HCT116 (cell line): ENCODE data around the gene CALHM3. TPM values are rescaled to one million over a fixed set of nuclear protein-coding genes. Genes with fewer than 3 reads are reported as not detected.

Experiments used
- ATAC-seq: fragments of 200-7000 bp; cut with Tn5 transposase; 2 replicates; pipeline ENCODE4 v1.9.1; 2020; ENCODE audit warnings: mild to moderate bottlenecking, moderate library complexity
- BruUV-seq: library from RNA; stranded (reverse); fragments of 400-500 nt; replicated peaks from 2 replicates; lab custom pipeline; 2021; lab: Mats Ljungman, UMichigan
- CTCF ChIA-PET: fragments of 300-600 bp; sonication (Branson Sonifier 250); formaldehyde crosslinking; loops from one replicate; lab custom pipeline; 2021; ENCODE audit warnings: antibody characterized with exemption; lab: Charles Lee
- POLR2A ChIA-PET: fragments of 300-600, 350-600 bp; sonication (Branson Sonifier 250); formaldehyde crosslinking; loops from one replicate; lab custom pipeline; 2021; ENCODE audit warnings: antibody characterized with exemption; lab: Charles Lee
- RAD21 ChIA-PET, 2 experiments: fragments of 300-600 bp; sonication (Branson Sonifier 250); formaldehyde crosslinking; loops; one replicate each; lab custom pipeline; 2023; ENCODE audit warnings: low total read pairs in 2 of 2; ENCODE audit not compliant: uncharacterized antibody in 2 of 2, unreplicated experiment in 2 of 2, low non-redundant PET in 1 of 2; lab: Charles Lee
- DNase-seq: peaks from one replicate; pipeline ENCODE4 v3.0.0-alpha.2; 2010; ENCODE audit warnings: low read depth, low spot score
- H2AFZ ChIP-seq: fragments of 200-600 bp; shearing (Covaris generic), sonication (generic); 2 replicates; pipeline ENCODE4 v1.6.1; 2017; ENCODE audit warnings: low read depth, mixed run types, mixed read lengths, antibody characterized with exemption, low read length; ENCODE audit not compliant: poor library complexity, severe bottlenecking
- H3K27ac ChIP-seq: 2 replicates; pipeline ENCODE4 v1.5.1; 2012; ENCODE audit warnings: low read depth, low read length
- H3K27me3 ChIP-seq: fragments of 200-600 bp; sonication (generic); 2 replicates; pipeline ENCODE4 v1.6.1; 2016; ENCODE audit warnings: mixed run types, low read length, mixed read lengths; ENCODE audit not compliant: insufficient read depth
- H3K36me3 ChIP-seq, 2 experiments: fragments of 200-500 bp in 1 of 2; fragments of 200-600 bp in 1 of 2; sonication (Bioruptor generic) in 1 of 2; sonication (generic) in 1 of 2; 2 replicates each; pipeline versions ENCODE4 v1.5.1 to v1.6.1; 2014 to 2016; ENCODE audit warnings: low read length in 2 of 2, inconsistent platforms in 1 of 2, mixed read lengths in 1 of 2, mixed run types in 1 of 2; ENCODE audit not compliant: insufficient read depth in 2 of 2, control insufficient read depth in 1 of 2
- H3K4me1 ChIP-seq, 2 experiments: fragments of 200-600 bp in 1 of 2; sonication (generic) in 1 of 2; 2 replicates each; pipeline versions ENCODE4 v1.5.1 to v1.6.1; 2012 to 2017; ENCODE audit warnings: low read length in 2 of 2, inconsistent platforms in 1 of 2, mild to moderate bottlenecking in 1 of 2, mixed read lengths in 1 of 2, mixed run types in 1 of 2, moderate library complexity in 1 of 2; ENCODE audit not compliant: insufficient read depth in 2 of 2, control insufficient read depth in 1 of 2
- H3K4me2 ChIP-seq: fragments of 200-600 bp; sonication (generic); 2 replicates; pipeline ENCODE4 v1.6.1; 2017; ENCODE audit warnings: mixed run types, low read length, mixed read lengths
- H3K4me3 ChIP-seq, 2 experiments: fragments of 200-600 bp in 1 of 2; sonication (generic) in 1 of 2; replicated peaks in 1 of 2; 2 replicates each; pipeline ENCODE4 v1.5.1; 2011 to 2016; ENCODE audit warnings: low read length in 2 of 2, control low read depth in 1 of 2, low read depth in 1 of 2, mild to moderate bottlenecking in 1 of 2, mixed read lengths in 1 of 2, mixed run types in 1 of 2
- H3K79me2 ChIP-seq: fragments of 200-600 bp; sonication (generic); 2 replicates; pipeline ENCODE4 v1.6.1; 2017; ENCODE audit warnings: mild to moderate bottlenecking, mixed run types, low read length, moderate library complexity, mixed read lengths; ENCODE audit not compliant: insufficient read depth
- H3K9ac ChIP-seq: fragments of 200-600 bp; sonication (generic); 2 replicates; pipeline ENCODE4 v1.6.1; 2016; ENCODE audit warnings: low read length, mixed read lengths
- H3K9me2 ChIP-seq: fragments of 200-600 bp; sonication (generic), shearing (Covaris generic); 2 replicates; pipeline ENCODE4 v1.6.1; 2017; ENCODE audit warnings: mixed run types, mild to moderate bottlenecking, moderate library complexity; ENCODE audit not compliant: insufficient read depth
- H3K9me3 ChIP-seq, 2 experiments: fragments of 200-500 bp in 1 of 2; fragments of 200-600 bp in 1 of 2; sonication (Bioruptor generic) in 1 of 2; sonication (generic) in 1 of 2; 2 replicates each; pipeline ENCODE4 v1.6.1; 2014 to 2017; ENCODE audit warnings: low read length in 2 of 2, mixed read lengths in 2 of 2, inconsistent platforms in 1 of 2, low read depth in 1 of 2, mild to moderate bottlenecking in 1 of 2, mixed run types in 1 of 2, moderate library complexity in 1 of 2; ENCODE audit not compliant: control insufficient read depth in 1 of 2, insufficient read depth in 1 of 2
- H4K20me1 ChIP-seq: fragments of 200-600 bp; sonication (generic), shearing (Covaris generic); 2 replicates; pipeline ENCODE4 v1.6.1; 2017; ENCODE audit warnings: mixed run types, mild to moderate bottlenecking, moderate library complexity; ENCODE audit not compliant: insufficient read depth
- ATF3 ChIP-seq: IDR thresholded peaks from 2 replicates; pipeline ENCODE4 v1.6.1; 2012
- CBX3 ChIP-seq: IDR thresholded peaks from 2 replicates; pipeline ENCODE4 v1.6.1; 2012; ENCODE audit warnings: low read depth
- CEBPB ChIP-seq: IDR thresholded peaks from 2 replicates; pipeline ENCODE4 v1.6.1; 2012; ENCODE audit warnings: low read depth
- ELF1 ChIP-seq: IDR thresholded peaks from 2 replicates; pipeline ENCODE4 v1.6.1; 2012; ENCODE audit warnings: low read depth, borderline replicate concordance
- EZH2 ChIP-seq: fragments of 200-600 bp; sonication (generic); IDR thresholded peaks from 2 replicates; pipeline ENCODE4 v1.6.1; 2017; ENCODE audit warnings: antibody characterized with exemption, mixed run types
- EZH2phosphoT487 ChIP-seq: fragments of 200-600 bp; IDR thresholded peaks from 2 replicates; pipeline ENCODE4 v1.6.1; 2018; ENCODE audit warnings: antibody characterized with exemption, borderline replicate concordance
- JUND ChIP-seq: IDR thresholded peaks from 2 replicates; pipeline ENCODE4 v1.6.1; 2012
- REST ChIP-seq: IDR thresholded peaks from 2 replicates; pipeline ENCODE4 v1.6.1; 2012; ENCODE audit warnings: low read depth
- TCF7L2 ChIP-seq: IDR thresholded peaks from 2 replicates; pipeline ENCODE4 v1.7.0; 2011; ENCODE audit warnings: borderline replicate concordance, inconsistent platforms; ENCODE audit not compliant: insufficient read depth, insufficient read length; ENCODE audit errors: extremely low read depth
- ZFX ChIP-seq: fragments of 450-650 bp; IDR thresholded peaks from 2 replicates; pipeline ENCODE4 v1.6.1; 2017
- intact Hi-C: fragments of 100-400 bp; cut with micrococcal nuclease; formaldehyde crosslinking; loops from 2 replicates; pipeline ENCODE4 v1.10.0; 2022
- total RNA-seq: library from RNA; stranded (reverse); gene quantifications from one replicate; pipeline ENCODE4 v1.2.1, GENCODE V29; 2021; ENCODE audit not compliant: unreplicated experiment

Gene CALHM3
- total RNA-seq, 1 experiment from 2014 or later: 0.49 TPM

GRCh38 chr10:103456074-103456660 is 22.9 kb downstream of the CALHM3 start:
- Histone ChIP-seq H3K79me2 (no peaks in the 10 kb centered on the region; the same call in 1 of the 2 replicates), H3K9ac (no peak overlapping the region), H3K27ac (no peak overlapping the region), H3K9me3 (no peaks in the 10 kb centered on the region), H2AFZ (no peak overlapping the region), H4K20me1 (no peaks in the 10 kb centered on the region), H3K36me3 (no peaks in the 10 kb centered on the region), H3K27me3 (no peaks in the 10 kb centered on the region), H3K4me3 (no peak overlapping the region), H3K4me2 (no peak overlapping the region), H3K4me1 (peaks cover 3 to 27% of the 10 kb centered on the region in 2 experiments; a peak in 3 of 4 replicates), H3K9me2 (no peaks in the 10 kb centered on the region)
- POLR2A ChIA-PET: no interaction called here
- DNase-seq: no peak
- no peak for ATAC-seq
- RAD21 ChIA-PET: no interaction called here
- intact Hi-C loops: no loop called here
- TF ChIP-seq ELF1 (no peak), TCF7L2 (no peak), CBX3 (no peak), EZH2 (no peak), ZFX (no peak)
- no TSS peak for BruUV-seq
- CTCF ChIA-PET: no interaction called here

- intact Hi-C loops: no loop called here
- Histone ChIP-seq H3K9me3 (no peaks in the 10 kb centered on the region), H3K9ac (no peak overlapping the region), H3K4me2 (no peak overlapping the region), H3K9me2 (no peaks in the 10 kb centered on the region), H3K4me3 (no peak overlapping the region), H4K20me1 (no peaks in the 10 kb centered on the region)
- DNase-seq: no peak
- BruUV-seq: no TSS peak
- RAD21 ChIA-PET: no interaction called here
- POLR2A ChIA-PET: no interaction called here
- TF ChIP-seq JUND (no peak), CEBPB (no peak), ATF3 (no peak), ELF1 (no peak), EZH2phosphoT487 (no peak), REST (no peak)
- TF ChIP-seq, all 23 proteins: peak for 0
- CTCF ChIA-PET: no interaction called here
- Histone ChIP-seq H3K27ac (no peak overlapping the region), H3K79me2 (peaks cover 2% of the 10 kb centered on the region; the same call in 1 of the 2 replicates), H3K36me3 (no peaks in the 10 kb centered on the region), H3K4me1 (peaks cover 9 to 36% of the 10 kb centered on the region in 2 experiments; a peak in 3 of 4 replicates), H2AFZ (no peak overlapping the region), H3K27me3 (no peaks in the 10 kb centered on the region)
- no peak for ATAC-seq
Measured at GRCh38 chr10:103455235-103455634, 23.8 kb downstream of the CALHM3 start.
